ENCODE data around the gene CAPN15.

The CAPN15 gene

DNA sequence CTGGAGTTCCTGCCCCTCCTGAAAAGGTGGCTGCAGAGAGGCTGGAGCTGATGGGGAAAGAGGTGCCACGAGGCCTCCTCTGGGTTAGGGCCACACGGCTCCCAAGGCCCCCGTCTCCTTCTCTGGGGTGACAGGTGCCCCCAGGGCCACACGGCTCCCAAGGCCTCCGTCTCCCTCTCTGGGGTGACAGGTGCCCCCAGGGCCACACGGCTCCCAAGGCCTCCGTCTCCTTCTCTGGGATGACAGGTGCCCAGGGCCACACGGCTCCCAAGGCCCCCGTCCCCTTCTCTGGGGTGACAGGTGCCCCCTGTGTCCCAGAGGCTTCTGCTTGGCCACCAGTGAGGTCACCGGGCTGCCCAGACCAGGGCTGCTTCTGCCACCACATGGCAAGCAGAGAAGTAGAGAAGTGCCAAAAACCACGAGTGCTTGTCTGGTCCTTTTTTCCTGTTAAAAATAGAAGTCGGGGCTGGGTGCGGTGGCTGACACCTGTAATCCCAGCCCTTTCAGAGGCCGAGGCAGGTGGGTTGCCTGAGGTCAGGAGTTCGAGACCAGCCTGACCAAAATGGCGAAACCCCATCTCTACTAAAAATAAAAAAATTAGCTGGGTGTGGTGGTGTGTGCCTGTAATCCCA lies 4.1 kb downstream of the CAPN15 start:
- ChIA-PET CTCF (interaction anchor here (0.7 to 1.5 kb wide), 3 partner anchors 7 to 118 kb away, joined by 3 to 4 read pairs (median 3); no protein-coding TSS in a partner anchor), POLR2A (ENCODE audit: low non-redundant PET) (no interaction called here)
- TF ChIP-seq, protein P1, sequence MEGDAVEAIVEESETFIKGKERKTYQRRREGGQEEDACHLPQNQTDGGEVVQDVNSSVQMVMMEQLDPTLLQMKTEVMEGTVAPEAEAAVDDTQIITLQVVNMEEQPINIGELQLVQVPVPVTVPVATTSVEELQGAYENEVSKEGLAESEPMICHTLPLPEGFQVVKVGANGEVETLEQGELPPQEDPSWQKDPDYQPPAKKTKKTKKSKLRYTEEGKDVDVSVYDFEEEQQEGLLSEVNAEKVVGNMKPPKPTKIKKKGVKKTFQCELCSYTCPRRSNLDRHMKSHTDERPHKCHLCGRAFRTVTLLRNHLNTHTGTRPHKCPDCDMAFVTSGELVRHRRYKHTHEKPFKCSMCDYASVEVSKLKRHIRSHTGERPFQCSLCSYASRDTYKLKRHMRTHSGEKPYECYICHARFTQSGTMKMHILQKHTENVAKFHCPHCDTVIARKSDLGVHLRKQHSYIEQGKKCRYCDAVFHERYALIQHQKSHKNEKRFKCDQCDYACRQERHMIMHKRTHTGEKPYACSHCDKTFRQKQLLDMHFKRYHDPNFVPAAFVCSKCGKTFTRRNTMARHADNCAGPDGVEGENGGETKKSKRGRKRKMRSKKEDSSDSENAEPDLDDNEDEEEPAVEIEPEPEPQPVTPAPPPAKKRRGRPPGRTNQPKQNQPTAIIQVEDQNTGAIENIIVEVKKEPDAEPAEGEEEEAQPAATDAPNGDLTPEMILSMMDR (conservative IDR thresholded peaks at IDR 0.05; ENCODE audit: low read depth) = no peak
- DNase-seq (ENCODE audit: low spot score) = no peak
- H3K27ac ChIP-seq = peak overlapping the region; percentile 96; the same call in 1 of the 2 replicates

DNA sequence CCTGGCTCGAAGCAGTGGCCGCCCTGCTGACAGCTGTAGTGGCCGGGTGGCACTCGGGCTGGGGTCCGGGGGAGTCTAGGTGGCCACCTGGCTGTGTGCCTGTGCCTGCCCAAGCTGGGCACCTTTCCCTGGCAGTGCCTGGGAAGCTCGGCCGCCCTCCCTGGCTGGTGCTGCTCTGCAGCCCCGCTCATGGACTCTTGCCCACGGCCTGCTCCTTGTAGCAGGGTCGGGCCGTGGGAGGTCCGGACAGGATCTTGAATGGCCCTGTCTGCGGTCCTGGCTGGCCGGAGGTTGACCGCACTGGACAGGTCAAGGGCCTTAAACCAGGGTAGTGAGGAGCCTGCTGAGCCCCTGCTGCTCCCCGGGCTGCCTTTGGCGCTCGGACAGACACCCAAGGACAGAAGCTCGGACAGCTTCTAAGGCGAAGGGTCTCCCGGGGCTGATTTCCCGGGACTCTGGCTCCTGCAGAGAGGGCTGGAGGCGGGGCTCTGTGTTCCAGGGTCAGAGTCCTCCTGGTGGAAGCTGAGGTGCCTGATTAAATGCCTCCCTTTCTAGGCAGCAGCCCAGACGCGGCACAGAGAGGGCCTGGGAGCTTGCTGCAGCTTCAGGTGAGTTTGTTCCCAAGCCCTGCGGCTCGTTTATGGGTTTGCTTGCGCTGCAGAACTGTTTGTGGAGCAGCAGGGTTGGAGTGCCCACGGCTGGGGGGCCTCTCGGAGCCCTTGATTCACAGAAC lies 6.0 kb downstream of the CAPN15 start:
- TF ChIP-seq, protein P1 (conservative IDR thresholded peaks at IDR 0.05; ENCODE audit: low read depth) = no peak
- peak overlapping the region; percentile 96 for H3K27ac ChIP-seq
- ChIA-PET CTCF (interaction anchor here (0.5 to 0.6 kb wide), 2 partner anchors 38 to 107 kb away, joined by 3 read pairs; no protein-coding TSS in a partner anchor), POLR2A (ENCODE audit: low non-redundant PET) (no interaction called here)
- no peak for DNase-seq (ENCODE audit: low spot score)

DNA sequence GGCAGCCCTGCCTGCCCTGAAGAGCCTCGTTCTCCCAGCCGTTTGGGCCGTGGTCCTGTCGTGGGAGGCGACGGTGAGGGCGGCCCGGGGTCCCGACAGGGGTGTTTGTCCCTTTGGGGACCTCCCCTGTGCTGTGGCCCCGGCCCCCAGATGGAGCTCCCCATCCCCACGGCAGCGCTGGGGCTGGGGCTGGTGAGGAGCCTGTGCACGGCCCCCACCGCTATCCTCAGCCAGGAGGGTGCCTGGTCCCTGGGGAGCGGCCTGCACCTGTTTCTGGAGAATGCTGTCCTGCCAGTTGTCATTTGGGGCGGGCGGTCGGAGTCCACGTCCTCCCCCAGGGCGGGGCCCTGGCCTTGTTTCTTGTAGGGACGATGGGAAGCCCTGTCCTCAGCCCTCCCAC lies 6.6 kb downstream of the CAPN15 start:
- CTCF ChIA-PET = interaction anchor here (0.5 to 0.6 kb wide), 3 partner anchors 77 to 358 kb away, joined by 3 to 4 read pairs (median 3); no protein-coding TSS in a partner anchor
- no peak for DNase-seq (ENCODE audit: low spot score)
- POLR2A ChIA-PET (ENCODE audit: low non-redundant PET) = no interaction called here
- peak overlapping the region; percentile 96 for H3K27ac ChIP-seq
- TF ChIP-seq, protein P1 (conservative IDR thresholded peaks at IDR 0.05; ENCODE audit: low read depth) = no peak

DNA sequence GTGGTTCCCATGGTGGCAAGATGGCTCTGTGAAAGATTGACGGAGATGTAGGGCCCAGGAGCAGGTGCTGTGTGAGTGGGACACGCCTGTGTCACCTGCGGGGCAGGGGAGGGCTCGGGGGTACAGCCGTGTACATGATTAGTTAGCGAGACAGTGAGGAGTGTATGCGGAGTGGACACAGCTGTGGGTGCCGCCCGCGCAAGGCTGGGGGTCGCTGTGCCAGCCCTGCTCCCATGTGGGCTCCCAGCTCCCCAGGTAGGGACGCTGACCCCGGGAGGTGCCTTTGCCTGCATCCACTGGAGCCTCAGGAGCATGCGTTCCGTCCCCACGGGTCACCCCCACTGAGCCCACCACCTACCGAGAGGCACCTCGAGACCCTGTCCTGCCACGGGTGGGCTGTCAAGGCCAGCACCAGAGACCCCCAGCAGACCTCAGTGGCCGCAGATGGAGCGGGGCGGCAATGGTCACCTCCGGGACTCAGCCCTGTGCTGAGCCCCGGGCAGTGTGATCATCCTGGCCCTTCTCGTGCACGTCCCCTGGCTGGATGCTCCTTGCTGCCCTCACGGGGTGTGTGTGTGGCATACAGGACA lies 7.4 kb downstream of the CAPN15 start:
- peak overlapping the region; percentile 96 for H3K27ac ChIP-seq
- CTCF ChIA-PET = interaction anchor here (0.5 to 0.6 kb wide), 2 partner anchors 359 to 983 kb away, joined by 3 read pairs; no protein-coding TSS in a partner anchor
- TF ChIP-seq, protein P1 (conservative IDR thresholded peaks at IDR 0.05; ENCODE audit: low read depth) = no peak
- POLR2A ChIA-PET (ENCODE audit: low non-redundant PET) = no interaction called here
- no peak for DNase-seq (ENCODE audit: low spot score)

DNA sequence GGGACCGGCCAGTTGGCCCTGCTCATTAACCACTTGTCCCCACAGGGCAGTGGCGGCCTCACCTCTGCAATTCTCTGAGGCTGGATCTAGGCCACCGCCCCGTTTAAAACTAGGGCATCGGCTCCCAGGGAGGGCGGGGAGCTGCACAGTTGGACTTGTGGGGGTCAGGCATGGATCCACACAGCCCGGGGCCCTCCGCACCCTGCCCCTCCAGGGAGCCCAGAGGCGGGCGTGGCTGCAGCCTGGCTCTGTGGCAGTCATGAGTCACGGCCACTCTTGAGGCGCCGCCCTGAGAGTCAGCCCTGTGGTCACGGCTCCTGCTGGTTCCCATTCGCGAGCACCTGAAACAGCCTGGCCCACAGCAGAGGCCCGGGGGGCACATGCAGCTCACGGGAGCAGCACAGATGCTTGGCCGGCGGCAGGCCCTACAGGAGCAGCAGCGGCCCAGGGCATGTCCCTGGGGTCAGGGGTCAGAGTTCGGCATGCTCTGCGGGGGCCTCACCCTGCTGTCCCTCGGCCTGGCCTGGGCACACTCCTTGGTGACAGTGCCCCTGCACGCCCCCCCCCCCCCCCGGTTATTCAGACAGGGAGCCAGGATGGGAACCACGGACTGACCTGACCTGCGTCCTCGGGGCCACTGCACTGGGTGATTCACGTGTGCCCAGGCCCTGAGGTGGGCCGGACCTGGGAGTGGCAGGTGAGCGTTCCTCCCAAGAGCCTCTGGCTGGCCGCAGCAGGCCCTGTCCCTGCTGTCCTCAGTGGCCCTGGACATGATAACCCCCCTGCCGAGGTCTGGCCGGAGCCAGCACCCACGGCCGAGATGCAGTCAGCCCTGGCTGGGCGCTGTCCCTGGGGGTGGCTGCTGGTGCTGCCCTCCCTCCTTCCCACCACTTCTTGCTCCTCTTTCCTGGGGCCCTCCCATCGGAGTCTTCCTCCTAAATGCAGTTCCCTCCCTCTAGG lies 8.2 kb downstream of the CAPN15 start:
- TF ChIP-seq, protein P1 (conservative IDR thresholded peaks at IDR 0.05; ENCODE audit: low read depth) = no peak
- POLR2A ChIA-PET (ENCODE audit: low non-redundant PET) = no interaction called here
- DNase-seq (ENCODE audit: low spot score) = peak; percentile 69
- peak overlapping the region; percentile 96 for H3K27ac ChIP-seq
- CTCF ChIA-PET = interaction anchor here (0.5 to 0.6 kb wide), 2 partner anchors 114 to 982 kb away, joined by 3 read pairs; partner anchors contain the start of gene WDR90
